GM12872 (cell line): ENCODE results near the gene MRAP2.

Source experiments
- TF ChIP-seq, protein P1 (sequence below): IDR thresholded peaks from 3 replicates; pipeline ENCODE4 v1.5.1; 2011; ENCODE audit warnings: low read depth, mild to moderate bottlenecking, low read length, moderate library complexity; ENCODE audit not compliant: insufficient read depth

Gene MRAP2

GRCh38 chr6:84003131-84003530, 30.4 kb upstream of the MRAP2 start:
- TF ChIP-seq, protein P1, sequence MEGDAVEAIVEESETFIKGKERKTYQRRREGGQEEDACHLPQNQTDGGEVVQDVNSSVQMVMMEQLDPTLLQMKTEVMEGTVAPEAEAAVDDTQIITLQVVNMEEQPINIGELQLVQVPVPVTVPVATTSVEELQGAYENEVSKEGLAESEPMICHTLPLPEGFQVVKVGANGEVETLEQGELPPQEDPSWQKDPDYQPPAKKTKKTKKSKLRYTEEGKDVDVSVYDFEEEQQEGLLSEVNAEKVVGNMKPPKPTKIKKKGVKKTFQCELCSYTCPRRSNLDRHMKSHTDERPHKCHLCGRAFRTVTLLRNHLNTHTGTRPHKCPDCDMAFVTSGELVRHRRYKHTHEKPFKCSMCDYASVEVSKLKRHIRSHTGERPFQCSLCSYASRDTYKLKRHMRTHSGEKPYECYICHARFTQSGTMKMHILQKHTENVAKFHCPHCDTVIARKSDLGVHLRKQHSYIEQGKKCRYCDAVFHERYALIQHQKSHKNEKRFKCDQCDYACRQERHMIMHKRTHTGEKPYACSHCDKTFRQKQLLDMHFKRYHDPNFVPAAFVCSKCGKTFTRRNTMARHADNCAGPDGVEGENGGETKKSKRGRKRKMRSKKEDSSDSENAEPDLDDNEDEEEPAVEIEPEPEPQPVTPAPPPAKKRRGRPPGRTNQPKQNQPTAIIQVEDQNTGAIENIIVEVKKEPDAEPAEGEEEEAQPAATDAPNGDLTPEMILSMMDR = no peak

GRCh38 chr6:84003654-84004053, 29.9 kb upstream of the MRAP2 start:
- TF ChIP-seq, protein P1 = no peak

DNA sequence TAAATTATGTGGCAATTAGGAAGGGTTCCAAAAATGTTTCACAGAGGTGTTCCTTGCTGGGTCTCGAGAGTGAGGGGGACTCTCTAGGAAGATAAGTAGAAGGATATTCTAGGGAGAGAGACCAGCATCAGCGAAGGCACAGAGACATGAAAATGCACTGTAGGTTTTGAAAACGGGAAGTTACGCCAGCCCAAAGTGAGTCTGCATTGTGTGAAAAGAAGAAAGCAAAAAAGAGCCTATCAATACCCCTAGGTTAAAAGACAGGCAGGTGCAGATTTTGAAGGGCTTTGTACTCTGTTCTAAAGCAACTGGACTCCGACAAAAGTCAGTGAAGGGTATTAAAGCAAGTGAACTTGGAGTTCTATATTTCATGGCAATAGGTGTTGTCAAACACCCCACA, 25.7 kb upstream of the MRAP2 start:
- TF ChIP-seq, protein P1 = no peak

- TF ChIP-seq, protein P1 = no peak
Observed at GRCh38 chr6:84013354-84013753, 20.2 kb upstream of the MRAP2 start.

DNA sequence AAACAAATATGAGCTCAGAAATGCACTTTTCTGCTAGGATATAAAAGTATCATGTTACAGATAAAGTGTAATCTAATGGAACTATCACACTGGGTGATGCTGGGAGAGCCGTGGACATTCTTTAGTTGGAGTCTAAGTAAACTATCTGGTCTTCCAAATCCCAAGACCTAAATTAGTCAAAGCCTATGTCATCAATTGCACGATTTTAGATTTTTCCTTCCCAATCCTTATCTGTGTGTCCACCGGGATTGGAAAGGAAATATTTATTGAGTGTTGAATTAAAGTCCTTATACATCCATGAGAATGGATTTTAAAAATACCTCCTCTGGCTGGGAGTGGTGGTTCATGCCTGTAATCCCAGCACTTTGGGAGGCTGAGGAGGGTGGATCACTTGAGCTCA, 19.6 kb upstream of the MRAP2 start:
- TF ChIP-seq, protein P1 = no peak

- TF ChIP-seq, protein P1 = no peak
Observed at GRCh38 chr6:84016029-84016428, 17.5 kb upstream of the MRAP2 start.

DNA sequence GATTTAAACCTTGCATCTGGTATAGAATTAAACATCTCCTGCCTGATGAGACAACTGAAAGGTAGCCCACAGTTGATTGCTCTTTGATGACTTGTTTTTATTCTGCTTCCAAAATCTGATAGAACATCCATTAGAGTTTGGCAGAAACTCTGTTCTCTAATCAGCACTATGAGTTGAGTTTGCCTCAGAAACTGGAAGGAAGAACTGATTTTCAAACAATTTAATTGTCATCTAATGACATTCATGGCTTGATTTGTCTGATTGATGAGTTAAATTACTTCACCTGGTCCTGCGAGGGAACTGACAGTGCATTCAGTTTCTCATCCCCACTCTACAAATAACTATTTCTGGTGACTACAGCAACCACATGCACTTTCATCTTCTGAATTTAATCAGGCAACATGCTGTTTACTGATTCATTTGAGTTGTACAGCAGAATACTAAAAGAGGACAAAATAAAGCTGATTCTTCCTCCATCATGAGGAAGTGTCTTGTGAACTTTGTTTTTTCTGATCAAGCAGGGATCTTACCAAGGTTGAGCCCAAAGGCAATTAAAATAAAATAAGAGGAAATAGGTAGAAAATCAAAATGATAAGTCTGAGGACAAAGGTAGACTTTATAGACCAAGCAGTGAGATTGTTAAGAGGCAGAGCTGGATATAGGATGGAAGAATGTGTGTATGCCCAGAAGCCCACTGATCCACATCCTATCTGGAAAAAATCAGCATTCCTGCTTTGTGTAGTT, 15.7 kb upstream of the MRAP2 start:
- TF ChIP-seq, protein P1 = no peak
